Tibial nerve (tissue), 3 donors: Measurements from ENCODE around the gene TMEM63C.

Experiments used
- POLR2A ChIP-seq, 2 donors: fragments of 450-650 bp; IDR thresholded peaks; one replicate each; pipeline ENCODE4 v1.6.1; 2017; ENCODE audit warnings: antibody characterized with exemption in 2 of 2, mild to moderate bottlenecking in 2 of 2, moderate library complexity in 2 of 2
- TF ChIP-seq, protein P1 (sequence below), 5 experiments: fragments of 200-600 bp in 3 of 5; fragments of 450-650 bp in 2 of 5; sonication (generic) in 3 of 5; IDR thresholded peaks; one replicate each; pipeline ENCODE4 v1.5.1; 2016 to 2019; ENCODE audit warnings: antibody characterized with exemption in 5 of 5, mild to moderate bottlenecking in 3 of 5, moderate library complexity in 2 of 5

GRCh38 chr14:77197988-77198387 lies 16.4 kb downstream of the TMEM63C start:
- TF ChIP-seq, protein P1, sequence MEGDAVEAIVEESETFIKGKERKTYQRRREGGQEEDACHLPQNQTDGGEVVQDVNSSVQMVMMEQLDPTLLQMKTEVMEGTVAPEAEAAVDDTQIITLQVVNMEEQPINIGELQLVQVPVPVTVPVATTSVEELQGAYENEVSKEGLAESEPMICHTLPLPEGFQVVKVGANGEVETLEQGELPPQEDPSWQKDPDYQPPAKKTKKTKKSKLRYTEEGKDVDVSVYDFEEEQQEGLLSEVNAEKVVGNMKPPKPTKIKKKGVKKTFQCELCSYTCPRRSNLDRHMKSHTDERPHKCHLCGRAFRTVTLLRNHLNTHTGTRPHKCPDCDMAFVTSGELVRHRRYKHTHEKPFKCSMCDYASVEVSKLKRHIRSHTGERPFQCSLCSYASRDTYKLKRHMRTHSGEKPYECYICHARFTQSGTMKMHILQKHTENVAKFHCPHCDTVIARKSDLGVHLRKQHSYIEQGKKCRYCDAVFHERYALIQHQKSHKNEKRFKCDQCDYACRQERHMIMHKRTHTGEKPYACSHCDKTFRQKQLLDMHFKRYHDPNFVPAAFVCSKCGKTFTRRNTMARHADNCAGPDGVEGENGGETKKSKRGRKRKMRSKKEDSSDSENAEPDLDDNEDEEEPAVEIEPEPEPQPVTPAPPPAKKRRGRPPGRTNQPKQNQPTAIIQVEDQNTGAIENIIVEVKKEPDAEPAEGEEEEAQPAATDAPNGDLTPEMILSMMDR (IDR thresholded peaks at IDR 0.05), result no peak
- TF ChIP-seq POLR2A (IDR thresholded peaks at IDR 0.05), result no peak
